ENCODE data around the gene USP22. TPM values are rescaled to one million over a fixed set of nuclear protein-coding genes. Genes with fewer than 3 reads are reported as not detected.

Gene USP22
- total and polyA plus RNA-seq, 10 of the 15 experiments (the other 5 are each of a cell fraction or from before 2014, with no cell fraction given), result 10.8 to 218 (median 98.8) TPM

GRCh38 chr17:20975566-20975965 lies 67.2 kb downstream of the USP22 start:
- intact Hi-C loops (cut with micrococcal nuclease; ENCODE audit: unreplicated experiment) (no loop called here), in situ Hi-C loops (cut with MboI) (no loop called here)
- ChIA-PET RAD21 (ENCODE audit: unreplicated experiment) (no interaction called here), CTCF (interaction anchor here (1.3 kb wide), 1 partner anchor 18 kb away, joined by 5 read pairs; no protein-coding TSS in a partner anchor), POLR2A (no interaction called here), SMC1A (ENCODE audit: uncharacterized antibody, unreplicated experiment) (no interaction called here)
- FAIRE-seq (no peak), ATAC-seq (no peak), DNase-seq (ENCODE audit: low read depth, low spot score) (no peak)
- no peaks in the 10 kb centered on the region; a peak in 1 of 4 replicates for H3K27me3 ChIP-seq (replicated peaks in 1 of 2; ENCODE audit: control insufficient read depth in 2 of 2, insufficient read depth in 2 of 2, low read length in 1 of 2)
- no peak overlapping the region for H2AFZ ChIP-seq (ENCODE audit: control insufficient read depth, low read depth, low read length)
- H3K9ac ChIP-seq (ENCODE audit: control insufficient read depth, insufficient read depth, low read length), result no peak overlapping the region
- no peaks in the 10 kb centered on the region for H3K9me3 ChIP-seq (replicated peaks; ENCODE audit: control insufficient read depth, insufficient read depth, low read length)
- H3K79me2 ChIP-seq (ENCODE audit: control insufficient read depth, insufficient read depth, low read length), result no peaks in the 10 kb centered on the region
- H3K4me2 ChIP-seq (ENCODE audit: control insufficient read depth, insufficient read depth), result no peak overlapping the region
- no TSS peak for BruUV-seq (replicated peaks)
- no peaks in the 10 kb centered on the region for H3K36me3 ChIP-seq (ENCODE audit: control insufficient read depth in 2 of 2, insufficient read depth in 2 of 2, low read length in 1 of 2)
- H3K27ac ChIP-seq (ENCODE audit: control insufficient read depth, insufficient read depth), result no peak overlapping the region
- no peaks in the 10 kb centered on the region for H4K20me1 ChIP-seq (ENCODE audit: control insufficient read depth, insufficient read depth)
- TF ChIP-seq IKZF2 (IDR thresholded peaks at IDR 0.05) (no peak), KDM1A (IDR thresholded peaks at IDR 0.05; ENCODE audit: borderline replicate concordance) (no peak), NFIC (IDR thresholded peaks at IDR 0.05; ENCODE audit: low read depth, low read length) (no peak), ZZZ3 (IDR thresholded peaks at IDR 0.05; ENCODE audit: control insufficient read depth, insufficient read length, low read depth) (no peak), PAX5 (IDR thresholded peaks at IDR 0.05; ENCODE audit: borderline replicate concordance, low read depth, low read length) (no peak), POLR2AphosphoS5 (IDR thresholded peaks at IDR 0.05; ENCODE audit: low read length) (no peak), NR2C2 (IDR thresholded peaks at IDR 0.05; ENCODE audit: borderline replicate concordance, control insufficient read depth, insufficient read length, low read depth) (no peak), NR2F1 (conservative IDR thresholded peaks at IDR 0.05) (no peak), BMI1 (IDR thresholded peaks at IDR 0.05; ENCODE audit: borderline replicate concordance) (no peak), ZBTB11 (CRISPR knock-in tag; IDR thresholded peaks at IDR 0.05) (no peak), NFXL1 (IDR thresholded peaks at IDR 0.05; ENCODE audit: borderline replicate concordance) (no peak), RBBP5 (conservative IDR thresholded peaks at IDR 0.05) (no peak), HDAC2 (IDR thresholded peaks at IDR 0.05) (no peak), ATF7 (IDR thresholded peaks at IDR 0.05; ENCODE audit: low read depth) (no peak), PKNOX1 (IDR thresholded peaks at IDR 0.05) (no peak), ZSCAN29 (IDR thresholded peaks at IDR 0.05) (no peak), STAT1 (conservative IDR thresholded peaks at IDR 0.05) (no peak), SPI1 (IDR thresholded peaks at IDR 0.05; ENCODE audit: borderline replicate concordance, insufficient read depth, low read depth, low read length) (no peak), MTA3 (IDR thresholded peaks at IDR 0.05; ENCODE audit: borderline replicate concordance, low read length) (no peak)
- H3K4me1 ChIP-seq (ENCODE audit: control insufficient read depth, insufficient read depth, low read length), result peaks cover 3% of the 10 kb centered on the region; the same call in 1 of the 2 replicates
- 0% methylated on average over 1 of the region's 1 CpG for WGBS (ENCODE audit: insufficient coverage, insufficient replicate concordance, low lambda C conversion rate, missing lambda C conversion rate)
- H3K4me3 ChIP-seq, result no peak overlapping the region
